ENCODE data around the gene KIFC1. TPM values are rescaled to one million over a fixed set of nuclear protein-coding genes. Genes with fewer than 3 reads are reported as not detected.
"Not testable (repeated sequence)": the region's sequence is repeated elsewhere in the genome, so short reads cannot be mapped to it uniquely, and the experiment has no call there.

Gene KIFC1
- total and polyA plus RNA-seq, 12 donors: 0.09 to 6.1 (median 0.35) TPM; not detected in 2

GRCh38 chr6:33367009-33367714, 24.5 kb upstream of the KIFC1 start:
- no peaks in the 10 kb centered on the region for H3K36me3 ChIP-seq
- no peaks in the 10 kb centered on the region for H3K4me1 ChIP-seq
- intact Hi-C loops (cut with DNase I): no loop called here
- H3K9me3 ChIP-seq: no peaks in the 10 kb centered on the region
- DNase-seq (no peak), ATAC-seq (no peak)
- 76 to 80% methylated on average over 8 of the region's 8 CpGs for WGBS, 2 donors
- no peak overlapping the region for H3K4me3 ChIP-seq
- TF ChIP-seq CTCF (IDR thresholded peaks at IDR 0.05): no peak
- no peak overlapping the region for H3K27ac ChIP-seq
- H3K27me3 ChIP-seq: no peaks in the 10 kb centered on the region

- ATAC-seq; H3K4me3 ChIP-seq; intact Hi-C loops (cut with DNase I); H3K36me3 ChIP-seq; H3K9me3 ChIP-seq; DNase-seq; H3K27me3 ChIP-seq; H3K4me1 ChIP-seq; H3K27ac ChIP-seq: not testable (repeated sequence)
- 88 to 92% methylated on average over 4 to 5 of the region's 5 CpGs for WGBS, 2 donors
Observed at GRCh38 chr6:33367715-33368025, 24.0 kb upstream of the KIFC1 start.

GRCh38 chr6:33371901-33372300, 19.7 kb upstream of the KIFC1 start:
- H3K4me3 ChIP-seq; DNase-seq; H3K9me3 ChIP-seq; H3K27me3 ChIP-seq; intact Hi-C loops (cut with DNase I); ATAC-seq; H3K36me3 ChIP-seq; H3K27ac ChIP-seq: not testable (repeated sequence)
- 94% methylated on average over 8 of the region's 8 CpGs for WGBS, 2 donors
- H3K4me1 ChIP-seq: peaks cover 0 to 40% (median 13%) of the 10 kb centered on the region in 9 donors

- H3K36me3 ChIP-seq: no peaks in the 10 kb centered on the region
- no peaks in the 10 kb centered on the region for H3K9me3 ChIP-seq
- no peak for TF ChIP-seq CTCF (IDR thresholded peaks at IDR 0.05)
- intact Hi-C loops (cut with DNase I): no loop called here
- ATAC-seq: no peak
- H3K4me3 ChIP-seq: no peak overlapping the region
- no peaks in the 10 kb centered on the region for H3K27me3 ChIP-seq
- no peak overlapping the region for H3K27ac ChIP-seq
- no peak for DNase-seq
- 51 to 52% methylated on average over 5 of the region's 5 CpGs for WGBS, 2 donors
- H3K4me1 ChIP-seq: peaks cover 0 to 48% (median 13%) of the 10 kb centered on the region in 9 donors
Observed at GRCh38 chr6:33372526-33373123, 19.0 kb upstream of the KIFC1 start.

- WGBS, 2 donors: 73 to 76% methylated on average over 8 of the region's 8 CpGs
- ATAC-seq (no peak), DNase-seq (no peak)
- Histone ChIP-seq H3K27me3 (no peaks in the 10 kb centered on the region), H3K4me3 (no peak overlapping the region), H3K36me3 (no peaks in the 10 kb centered on the region), H3K9me3 (no peaks in the 10 kb centered on the region), H3K4me1 (peaks cover 0 to 49% (median 13%) of the 10 kb centered on the region in 9 donors), H3K27ac (peak overlapping the region in 4 of 10 donors; percentile 20 to 83 (median 44))
- TF ChIP-seq CTCF (IDR thresholded peaks at IDR 0.05): no peak
- intact Hi-C loops (cut with DNase I): no loop called here
Observed at GRCh38 chr6:33373960-33374910, 17.4 kb upstream of the KIFC1 start.
